Measurements from ENCODE around the gene PAIP2.
"Not testable (repeated sequence)": the region's sequence is repeated elsewhere in the genome, so short reads cannot be mapped to it uniquely, and the experiment has no call there.

The PAIP2 gene, protein sequence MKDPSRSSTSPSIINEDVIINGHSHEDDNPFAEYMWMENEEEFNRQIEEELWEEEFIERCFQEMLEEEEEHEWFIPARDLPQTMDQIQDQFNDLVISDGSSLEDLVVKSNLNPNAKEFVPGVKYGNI

DNA sequence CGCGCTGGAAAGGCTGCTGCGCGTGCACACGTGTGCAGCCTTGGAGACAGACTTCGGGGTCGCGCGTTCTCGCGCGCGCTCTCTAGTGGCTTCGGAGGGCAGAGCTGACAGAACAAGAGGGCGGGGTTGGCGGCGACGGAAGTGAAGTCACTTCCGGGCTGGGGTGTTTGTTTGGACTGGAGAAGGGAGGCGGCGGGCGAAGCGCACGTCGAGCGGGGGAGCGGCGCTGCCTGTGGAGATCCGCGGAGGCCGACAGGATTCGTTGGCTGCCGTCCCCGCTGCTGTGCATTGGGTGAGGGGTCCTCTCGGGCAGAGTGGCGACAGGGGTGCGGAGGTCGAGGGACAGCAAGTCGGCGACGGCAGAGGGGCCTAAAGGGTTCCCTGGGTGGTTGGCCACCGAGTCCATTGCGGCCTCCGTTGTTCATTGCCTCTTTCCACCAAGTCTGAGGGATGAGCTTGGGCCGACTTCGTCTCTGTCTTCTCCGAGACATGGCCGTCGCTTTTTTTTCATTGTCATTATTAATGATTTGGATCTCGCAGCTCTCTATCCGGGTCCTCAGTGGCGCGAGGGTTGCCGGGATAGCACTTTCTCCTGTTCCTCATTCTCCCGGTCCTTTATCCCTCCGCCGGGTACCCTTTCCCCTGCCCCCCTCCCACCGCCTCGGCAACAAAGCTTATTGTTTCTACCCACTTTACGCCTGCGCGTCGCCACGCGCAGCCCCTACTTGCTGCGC is at the start of gene PAIP2:
Gene PAIP2, plus strand, starts transcription at position 166 of the 734 bp plus-strand sequence. CDS start 21,931 bp downstream, outside the sequence.
- peak; percentile 98 for DNase-seq (ENCODE audit: low spot score)

DNA sequence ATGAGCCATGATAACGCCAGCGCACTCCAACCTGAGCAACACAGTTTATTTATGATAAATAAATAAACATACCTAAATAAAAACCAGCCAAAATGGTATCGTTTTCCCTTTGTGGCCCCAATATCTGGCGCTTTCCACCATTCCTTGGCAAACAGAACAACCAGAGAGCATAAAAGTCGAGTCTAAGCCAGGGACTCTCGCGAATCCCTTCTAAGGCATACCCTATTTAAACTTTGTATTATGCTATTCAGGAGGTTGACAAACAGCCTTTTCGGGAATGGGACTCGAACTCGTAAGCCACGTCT is 48.5 kb upstream of the PAIP2 start:
- no peak for DNase-seq (ENCODE audit: low spot score)

DNA sequence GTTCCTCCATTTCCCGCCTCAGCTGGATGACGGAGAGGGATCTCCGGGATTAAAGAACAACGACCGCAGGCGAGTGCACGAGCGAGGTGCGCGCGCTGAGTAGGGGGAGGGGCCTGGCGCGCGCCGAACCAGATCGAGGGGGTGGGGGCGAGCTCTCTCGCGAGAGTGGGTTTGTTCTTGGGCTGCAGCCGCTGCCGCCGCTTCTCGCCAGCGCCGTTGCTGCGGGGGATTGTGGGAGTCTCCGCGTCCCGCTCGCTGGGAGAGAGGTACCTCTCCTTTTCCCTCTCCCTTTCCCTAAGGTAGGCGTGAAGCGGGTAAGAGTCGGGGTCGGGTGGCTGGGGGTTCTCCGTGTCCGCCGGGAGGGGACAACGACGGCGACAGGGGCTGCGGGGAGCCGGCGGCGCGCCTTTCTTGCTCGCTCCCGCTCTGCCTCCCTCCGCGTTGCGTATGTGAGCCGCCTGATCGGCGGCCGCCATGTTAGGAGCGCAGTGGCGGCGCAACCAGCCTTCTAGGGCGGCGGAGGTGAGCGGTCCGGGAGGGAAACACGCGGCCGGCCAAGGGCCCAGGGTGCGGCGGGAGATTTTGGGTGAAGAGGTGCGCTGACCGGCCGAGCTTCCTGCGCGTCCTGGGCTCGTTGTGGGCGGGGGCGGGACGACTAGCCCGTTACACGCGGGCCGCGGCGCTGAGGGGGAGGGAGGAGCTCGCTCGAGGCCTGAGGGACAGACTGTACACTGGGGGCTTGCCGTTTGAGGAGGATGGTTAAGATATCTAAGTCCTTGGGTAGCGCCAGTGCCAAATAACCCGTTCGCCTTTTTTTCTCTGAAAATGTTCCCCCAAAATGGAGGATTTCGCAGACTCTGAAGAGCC is 47.9 kb upstream of the PAIP2 start, which contains the start of gene MATR3:
Gene MATR3, plus strand, starts transcription at position 234 of the 867 bp plus-strand sequence. CDS start 13,676 bp downstream, outside the sequence.
- DNase-seq (ENCODE audit: low spot score): peak; percentile 97

DNA sequence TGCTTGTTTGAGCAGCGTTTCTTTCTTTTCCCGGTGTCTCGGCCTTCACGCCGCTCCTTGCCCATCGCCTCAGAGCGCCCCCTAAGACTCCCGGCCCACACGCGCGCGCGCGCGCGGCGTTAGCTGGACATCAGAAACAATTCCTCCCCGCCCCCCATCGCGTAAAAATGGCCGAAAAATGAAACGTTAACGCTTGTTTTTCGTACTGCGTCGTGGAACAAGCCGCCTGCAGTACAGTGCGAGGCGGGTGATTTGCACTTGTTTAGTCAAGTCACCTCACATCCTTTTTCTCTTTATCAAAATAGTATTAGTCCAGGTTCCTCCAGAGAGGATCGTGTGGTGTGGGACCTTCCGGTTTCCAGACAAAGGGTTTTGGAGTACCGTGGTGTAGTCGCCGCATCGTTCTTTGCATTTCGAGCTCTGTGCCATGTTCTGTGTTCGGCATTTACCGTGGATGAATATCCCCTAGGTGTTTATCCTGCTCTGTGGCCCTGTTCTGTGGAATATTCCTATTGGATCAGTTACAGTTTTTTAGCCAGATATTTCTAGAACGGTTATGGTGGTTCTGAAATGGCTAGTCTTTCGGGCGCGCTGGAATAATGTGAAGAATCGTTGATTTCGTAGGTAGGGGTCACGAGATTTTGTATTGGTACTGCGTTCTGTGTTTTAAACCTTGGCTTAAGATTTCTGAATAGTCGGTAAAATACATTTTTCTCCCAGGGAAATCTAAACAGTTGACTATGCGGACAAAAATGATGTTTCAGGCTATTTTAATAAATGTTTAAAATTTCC is 47.1 kb upstream of the PAIP2 start:
- peak; percentile 86 for DNase-seq (ENCODE audit: low spot score)

DNA sequence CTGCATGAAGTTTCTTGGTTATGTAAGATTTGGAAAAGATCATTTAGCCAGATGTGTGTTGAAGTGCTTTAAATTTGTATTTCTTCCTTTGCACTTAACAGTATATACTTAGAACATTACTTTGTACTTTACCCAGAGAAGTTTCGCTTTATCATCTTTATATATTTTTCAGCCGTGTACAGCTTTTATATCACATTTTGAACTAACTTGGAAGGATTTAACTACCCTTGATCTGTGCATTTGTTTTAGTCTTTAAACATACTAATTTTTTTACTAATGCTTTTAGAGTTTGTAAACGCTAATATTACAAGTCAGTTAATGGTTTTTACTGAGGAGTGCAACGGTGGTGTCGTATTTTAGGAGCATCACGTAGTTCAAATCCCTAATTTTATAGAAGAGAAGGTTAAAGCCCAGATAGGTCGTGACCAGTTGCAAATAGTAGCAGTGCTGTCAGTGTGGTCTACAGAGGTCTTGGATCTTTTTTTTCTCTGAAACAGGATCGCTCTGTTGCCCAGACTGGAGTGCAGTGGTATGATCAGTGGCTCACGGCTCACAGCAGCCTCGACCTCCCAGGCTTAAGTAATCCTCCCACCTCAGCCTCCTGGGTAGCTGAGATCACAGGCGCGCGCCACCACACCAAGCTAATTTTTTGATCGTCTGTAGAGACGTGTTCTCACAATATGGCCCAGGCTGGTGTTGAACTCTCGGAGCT is 46.2 kb upstream of the PAIP2 start:
- DNase-seq (ENCODE audit: low spot score): no peak

DNA sequence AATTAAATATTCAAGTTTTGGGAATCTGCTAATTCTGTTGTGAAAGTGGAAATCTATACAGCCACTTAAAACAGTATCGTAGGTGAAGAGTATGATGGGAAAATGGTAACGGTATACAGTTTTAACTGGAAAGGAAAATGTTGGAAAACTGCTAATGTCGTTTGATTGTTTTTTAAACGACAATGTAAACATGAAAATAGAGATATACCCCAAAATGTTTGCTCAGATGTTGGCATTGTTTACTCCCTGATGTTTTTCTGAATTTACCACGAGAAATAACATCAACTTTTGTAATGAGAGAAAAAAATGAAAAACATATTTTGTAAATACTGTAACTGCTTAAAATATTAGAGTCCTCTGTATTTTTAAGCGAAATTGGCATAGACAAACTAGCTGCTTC is 45.5 kb upstream of the PAIP2 start:
- DNase-seq (ENCODE audit: low spot score): no peak

DNA sequence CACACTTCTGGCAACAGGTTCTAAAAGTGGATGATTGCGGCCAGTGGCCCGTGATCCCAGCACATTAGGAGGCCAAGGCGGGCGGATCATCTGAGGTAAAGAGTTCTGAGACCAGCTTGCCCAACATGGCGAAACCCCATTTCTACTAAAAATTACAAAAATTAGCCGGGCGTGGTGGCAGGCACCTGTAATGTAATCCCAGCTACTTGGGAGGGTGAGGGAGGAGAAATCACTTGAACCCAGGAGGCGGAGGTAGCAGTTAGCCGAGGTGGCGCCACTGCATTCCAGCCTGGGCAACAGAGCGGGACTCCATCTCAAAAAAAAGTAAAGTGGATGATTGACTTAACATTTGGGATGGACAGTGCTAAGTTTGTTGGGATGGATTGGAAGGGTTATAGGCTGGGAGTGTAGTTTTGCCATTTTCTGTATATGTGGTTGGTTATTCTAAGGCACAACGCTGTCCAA is 44.8 kb upstream of the PAIP2 start:
- no peak for DNase-seq (ENCODE audit: low spot score)

DNA sequence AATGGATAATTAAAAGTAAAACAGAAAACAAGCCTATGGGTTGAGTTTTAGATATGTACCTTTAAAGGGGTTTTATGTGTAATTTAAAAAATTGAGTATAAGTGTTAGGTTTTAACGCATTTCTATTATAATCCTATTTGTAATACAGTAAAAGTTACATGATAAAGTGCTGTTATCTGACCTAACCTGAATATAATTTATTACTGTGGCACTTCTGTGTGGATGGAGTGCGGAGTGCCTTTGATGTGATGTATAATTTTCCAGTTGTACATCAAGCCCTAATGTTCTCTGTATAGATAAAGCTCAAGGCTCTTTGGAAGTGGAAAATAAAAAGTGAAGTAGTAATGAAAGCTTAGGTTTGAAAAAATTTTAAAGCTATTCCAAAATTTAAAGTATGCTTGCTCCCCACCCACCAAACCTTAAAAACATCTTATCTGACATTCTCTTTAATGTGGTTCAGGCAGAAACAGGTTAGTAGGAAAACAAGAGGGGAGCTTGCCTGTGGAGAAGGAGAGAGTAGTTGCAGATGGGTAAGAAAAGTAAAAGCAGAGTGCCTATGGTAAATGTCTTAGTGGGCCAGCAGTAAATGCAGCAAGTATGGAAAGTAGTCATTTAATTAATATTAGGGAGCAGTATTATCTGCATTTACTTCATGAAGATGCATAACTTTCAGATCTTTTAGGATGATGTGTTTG is 44.1 kb upstream of the PAIP2 start:
- no peak for DNase-seq (ENCODE audit: low spot score)

DNA sequence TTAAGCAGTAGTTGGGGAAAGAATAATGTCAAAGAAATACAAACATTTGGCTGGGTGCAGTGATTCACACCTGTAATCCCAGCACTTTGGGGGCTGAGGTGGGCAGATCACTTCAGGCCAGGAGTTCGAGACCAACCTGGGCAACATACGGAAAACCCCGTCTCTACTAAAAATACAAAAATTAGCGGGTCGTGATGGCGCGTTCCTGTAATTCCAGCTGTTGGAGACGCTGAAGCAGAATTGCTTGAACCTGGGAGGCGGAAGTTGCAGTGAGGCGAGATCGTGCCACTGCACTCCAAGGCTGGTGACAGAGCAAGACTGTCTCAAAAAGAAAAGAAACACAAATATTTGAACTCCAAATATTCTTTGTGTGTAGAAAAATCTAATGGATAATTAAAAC is 43.4 kb upstream of the PAIP2 start:
- DNase-seq (ENCODE audit: low spot score): no peak

DNA sequence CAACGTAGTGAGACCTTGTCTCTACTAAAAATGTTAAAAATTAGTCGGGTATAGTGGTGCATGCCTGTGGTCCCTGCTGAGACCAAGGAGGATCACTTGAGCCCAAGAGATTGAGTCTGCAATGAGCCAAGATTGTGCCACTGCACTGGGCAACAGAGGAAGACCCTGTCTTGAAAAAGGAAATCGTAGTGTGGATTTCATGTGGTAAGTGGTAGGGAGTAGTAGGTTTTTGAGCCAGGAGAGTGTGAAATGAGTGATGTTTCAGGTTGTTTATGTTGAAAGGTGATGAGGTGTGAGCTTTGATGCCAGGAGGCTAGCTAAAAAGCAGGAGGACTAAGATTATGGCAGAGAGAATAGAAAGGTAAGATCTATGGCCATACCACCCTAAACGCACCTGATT is 42.2 kb upstream of the PAIP2 start:
- no peak for DNase-seq (ENCODE audit: low spot score)

DNA sequence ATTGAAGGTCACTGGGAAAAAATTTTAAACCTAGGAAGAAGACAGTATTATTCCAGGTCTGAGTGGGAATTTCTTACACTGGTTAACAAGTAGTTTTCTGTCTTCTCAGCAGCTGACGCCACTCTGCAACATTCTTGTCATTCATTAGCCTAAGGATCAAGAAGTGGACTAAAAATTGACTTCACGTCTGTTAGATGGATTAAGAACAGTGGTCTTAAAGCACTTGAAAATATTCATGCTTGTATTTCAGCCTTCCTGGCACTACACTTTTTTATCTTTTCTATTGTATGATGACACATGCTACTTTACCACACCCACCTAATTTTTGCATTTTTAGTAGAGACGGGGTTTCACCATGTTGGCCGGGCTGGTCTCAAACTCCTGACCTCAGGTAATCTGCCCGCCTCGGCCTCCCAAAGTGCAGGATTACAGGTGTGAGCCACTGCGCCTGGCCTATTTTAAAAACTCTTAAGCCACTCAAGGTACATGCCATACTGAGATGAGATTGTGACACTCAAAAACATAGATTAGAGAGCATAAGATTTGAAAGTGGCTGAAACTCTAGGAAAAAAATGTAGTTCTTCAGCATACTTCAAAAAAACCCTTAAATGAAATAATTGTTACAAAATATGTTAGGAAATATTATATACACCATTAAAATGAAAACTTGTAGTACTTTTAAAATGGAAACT is 39.7 kb upstream of the PAIP2 start:
- no peak for DNase-seq (ENCODE audit: low spot score)

DNA sequence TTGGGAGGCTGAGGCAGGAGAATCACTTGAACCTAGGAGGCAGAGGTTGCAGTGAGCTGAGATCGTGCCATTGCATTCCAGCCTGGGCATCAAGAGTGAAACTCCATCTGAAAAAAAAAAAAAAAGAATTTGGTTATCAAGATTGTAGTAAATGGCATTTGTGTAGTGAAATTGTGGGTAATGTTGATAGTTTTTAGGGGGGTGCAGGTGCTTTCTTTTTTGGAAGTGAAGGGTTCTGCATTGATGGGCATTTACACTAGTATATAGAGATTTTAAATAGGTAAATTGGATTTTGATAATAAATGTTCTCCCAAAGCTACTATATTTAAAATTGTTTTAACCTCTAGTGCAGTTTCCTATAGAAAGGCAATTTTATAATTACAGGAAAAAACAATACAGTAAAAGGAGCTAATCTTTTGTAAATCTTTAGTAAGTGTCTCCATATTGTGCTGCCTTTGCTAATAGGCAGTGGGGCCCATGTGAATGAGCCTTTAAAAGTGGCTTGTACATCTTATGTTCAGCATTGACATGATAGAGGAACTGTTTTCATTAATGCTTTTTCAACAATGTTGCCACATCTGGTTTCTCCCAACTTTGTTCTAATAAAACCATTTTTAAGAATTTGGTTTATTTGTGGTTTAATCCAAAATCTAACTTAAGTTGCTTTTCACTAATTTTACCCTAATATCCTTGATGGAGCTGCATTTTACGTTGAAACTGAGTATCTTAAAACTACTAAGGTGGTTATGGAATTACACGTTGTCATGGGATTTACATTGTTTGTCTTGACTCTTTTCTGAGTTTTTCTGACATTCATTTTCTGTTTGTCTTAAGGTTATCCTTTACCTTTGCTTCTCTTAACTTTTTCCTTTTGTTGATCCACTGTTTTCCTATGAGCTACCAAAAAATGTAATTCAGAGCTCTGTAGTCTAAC is 37.0 kb upstream of the PAIP2 start:
- DNase-seq (ENCODE audit: low spot score): no peak

DNA sequence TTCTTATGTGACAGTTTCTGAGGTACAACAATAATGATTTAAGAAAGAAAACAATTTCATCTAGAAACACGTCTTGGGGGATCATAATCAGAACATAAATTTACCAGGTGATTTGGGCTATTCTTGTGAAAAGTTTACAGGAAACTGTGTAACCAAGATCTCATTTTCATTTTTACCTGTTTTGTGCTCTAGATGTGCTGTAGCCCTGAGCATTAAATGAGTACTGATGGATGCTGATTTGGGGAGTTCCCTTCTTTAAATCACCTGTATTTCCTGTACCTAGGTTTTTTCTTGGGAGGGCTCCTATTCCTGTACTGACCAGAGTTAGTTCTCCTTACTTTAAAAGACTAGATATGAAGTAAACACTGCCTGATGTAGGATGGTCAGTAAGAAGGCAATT is 35.5 kb upstream of the PAIP2 start:
- no peak for DNase-seq (ENCODE audit: low spot score)

DNA sequence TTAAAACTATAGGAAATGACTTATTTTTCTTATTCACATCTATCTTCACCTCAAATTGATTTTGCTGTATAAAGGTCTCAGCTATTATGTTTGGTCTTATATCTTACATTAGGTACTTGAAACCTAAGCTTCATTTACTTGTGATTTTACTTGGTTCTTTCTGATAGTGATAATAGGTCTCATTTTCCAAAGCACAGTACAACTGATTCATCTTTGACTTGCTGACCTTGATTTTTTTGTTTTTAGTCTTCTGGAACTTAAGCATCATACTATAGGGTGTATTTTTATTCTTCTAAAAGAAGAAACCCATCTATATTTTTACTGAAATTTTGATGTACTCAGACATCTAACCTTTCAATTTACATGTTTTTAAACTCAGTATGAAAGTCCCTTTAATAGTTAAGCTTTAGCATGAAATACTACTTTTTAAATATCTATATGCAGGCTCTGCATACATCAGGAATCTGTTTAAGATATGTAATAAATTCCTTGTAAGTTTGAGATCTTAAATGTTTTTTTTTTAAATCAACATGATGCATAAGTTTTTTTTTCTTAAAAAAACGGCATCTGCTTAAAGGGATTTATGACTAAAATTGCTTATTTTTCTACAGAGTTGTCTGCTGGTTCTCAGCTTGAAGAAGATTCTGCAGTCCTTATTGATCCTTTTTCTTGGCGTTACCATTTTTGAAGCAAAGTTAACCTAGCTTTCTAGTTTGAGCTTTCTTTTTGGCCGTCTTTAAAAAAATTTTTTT is 34.9 kb upstream of the PAIP2 start:
- no peak for DNase-seq (ENCODE audit: low spot score)

DNA sequence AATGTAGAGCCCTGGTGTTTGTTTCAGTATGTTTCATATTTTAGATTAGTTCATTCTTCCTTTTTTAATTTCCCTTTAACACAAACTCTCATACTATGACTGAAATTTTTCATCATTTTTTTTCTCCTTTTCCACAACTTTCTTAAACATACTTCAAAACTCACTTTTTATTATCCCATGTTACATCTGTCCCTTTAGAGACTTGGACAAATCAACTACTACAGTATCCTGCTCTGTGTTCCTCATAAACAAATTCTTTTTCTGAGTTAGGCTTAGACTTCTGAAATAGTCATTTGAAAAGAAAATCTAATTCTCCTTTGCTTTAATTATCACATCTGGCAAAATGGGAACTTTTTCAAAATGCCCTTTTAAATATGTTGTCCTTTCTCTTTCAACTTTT is 32.9 kb upstream of the PAIP2 start:
- DNase-seq (ENCODE audit: low spot score): no peak

DNA sequence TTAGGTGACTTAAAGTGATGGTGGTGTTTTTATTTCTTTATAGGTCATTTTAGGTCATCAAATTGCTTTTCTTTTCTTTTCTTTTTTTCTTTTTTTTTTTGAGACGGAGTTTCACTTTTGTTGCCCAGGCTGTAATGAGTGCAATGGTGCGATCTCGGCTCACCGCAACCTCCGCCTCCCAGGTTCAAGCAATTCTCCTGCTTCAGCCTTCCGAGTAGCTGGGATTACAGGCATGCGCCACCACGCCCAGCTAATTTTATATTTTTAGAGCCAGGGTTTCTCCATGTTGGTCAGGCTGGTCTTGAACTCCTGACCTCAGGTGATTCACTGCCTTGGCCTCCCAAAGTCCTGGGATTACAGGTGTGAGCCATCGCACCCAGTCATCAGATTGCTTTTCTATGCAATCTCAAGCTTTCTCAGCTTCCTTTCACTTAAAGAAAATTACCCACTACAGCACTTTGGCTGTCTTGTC is 30.9 kb upstream of the PAIP2 start:
- DNase-seq (ENCODE audit: low spot score): not testable (repeated sequence)

DNA sequence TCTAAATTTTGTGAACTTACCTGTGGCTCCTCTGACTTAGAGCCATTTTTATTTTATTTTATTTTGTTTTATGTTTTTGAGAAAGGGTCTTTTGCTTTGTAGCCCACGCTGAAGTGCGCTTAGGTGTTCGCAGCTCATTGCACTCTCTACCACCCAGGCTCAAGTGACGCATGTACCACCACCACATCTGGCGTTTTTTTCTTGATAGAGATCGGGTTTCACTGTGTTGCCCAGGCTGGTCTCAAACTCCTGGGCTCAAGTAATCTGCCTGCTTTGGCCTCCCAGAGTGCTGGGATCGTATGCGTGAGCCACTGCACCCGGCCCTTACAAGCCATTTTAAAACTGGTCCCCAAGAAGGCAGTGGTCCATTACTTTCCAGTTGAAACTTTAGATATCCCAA is 29.6 kb upstream of the PAIP2 start:
- DNase-seq (ENCODE audit: low spot score): no peak

DNA sequence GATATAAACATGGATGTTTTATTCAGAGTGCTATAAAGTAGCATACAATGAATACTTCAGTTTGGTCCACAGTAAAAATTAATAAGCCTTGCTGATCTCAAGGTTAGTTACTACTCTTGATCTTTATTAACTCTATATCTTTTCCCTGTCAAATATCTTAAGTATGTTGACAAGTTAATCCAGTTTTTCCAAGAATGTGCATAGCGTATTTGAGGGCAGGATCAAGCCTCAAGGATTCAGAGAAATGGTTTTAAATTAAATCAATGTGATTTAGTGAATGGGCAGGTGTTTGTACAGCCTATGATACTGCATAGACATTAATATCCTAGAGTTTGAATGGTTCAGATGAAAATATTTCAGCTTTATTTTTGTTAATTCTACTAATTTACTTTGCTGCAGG is 27.4 kb upstream of the PAIP2 start:
- no peak for DNase-seq (ENCODE audit: low spot score)

Measured in left forelimb (tissue), 1 donor.